Kidney capillary endothelial cell (primary cell): ENCODE measurements around the gene TBC1D1.

Experiments used
- DNase-seq: peaks from one replicate; pipeline ENCODE4 v3.0.0-alpha.2; 2018; ENCODE audit warnings: low spot score

Gene TBC1D1

DNA sequence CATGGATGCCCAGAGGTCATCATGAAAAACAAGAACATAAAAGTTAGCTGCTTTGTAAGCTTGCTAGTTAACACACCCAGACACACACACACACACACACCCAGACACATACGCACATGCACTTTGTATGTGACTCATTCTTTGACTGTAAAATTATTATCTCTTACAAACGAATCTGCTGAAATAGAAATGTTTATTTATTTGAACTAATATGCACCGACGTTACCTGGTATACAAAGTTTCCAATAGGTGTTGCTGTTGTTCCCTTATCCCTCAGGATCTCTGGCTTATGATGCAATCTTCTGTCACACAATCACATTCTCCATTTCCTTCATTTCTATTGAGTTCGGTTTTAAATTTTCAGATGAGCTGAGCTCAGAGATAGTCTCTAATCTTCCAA is 278.6 kb downstream of the TBC1D1 start:
- DNase-seq, result no peak

- no peak for DNase-seq
These were observed 279.7 kb downstream of the TBC1D1 start for GRCh38 chr4:38170338-38171169.

DNA sequence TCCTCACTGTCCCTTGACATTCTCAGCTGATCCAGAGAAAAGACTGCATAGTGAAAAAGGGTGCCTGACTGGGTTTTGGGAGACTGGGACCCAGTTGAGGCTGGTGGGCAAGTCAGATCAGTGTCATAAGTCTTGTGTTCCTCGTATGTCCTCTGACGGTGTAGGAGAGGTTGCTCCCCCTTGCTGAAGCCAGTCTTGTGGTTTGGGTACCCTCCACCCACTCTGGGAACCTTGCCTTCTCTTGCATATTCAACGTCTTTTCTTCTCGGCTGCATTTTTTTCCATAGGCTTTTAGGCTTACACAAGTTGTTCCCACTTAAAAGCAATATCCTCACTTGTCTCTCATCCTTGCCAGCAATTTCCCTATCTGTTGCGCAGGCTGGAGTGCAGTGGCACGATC is 281.2 kb downstream of the TBC1D1 start:
- no peak for DNase-seq

DNA sequence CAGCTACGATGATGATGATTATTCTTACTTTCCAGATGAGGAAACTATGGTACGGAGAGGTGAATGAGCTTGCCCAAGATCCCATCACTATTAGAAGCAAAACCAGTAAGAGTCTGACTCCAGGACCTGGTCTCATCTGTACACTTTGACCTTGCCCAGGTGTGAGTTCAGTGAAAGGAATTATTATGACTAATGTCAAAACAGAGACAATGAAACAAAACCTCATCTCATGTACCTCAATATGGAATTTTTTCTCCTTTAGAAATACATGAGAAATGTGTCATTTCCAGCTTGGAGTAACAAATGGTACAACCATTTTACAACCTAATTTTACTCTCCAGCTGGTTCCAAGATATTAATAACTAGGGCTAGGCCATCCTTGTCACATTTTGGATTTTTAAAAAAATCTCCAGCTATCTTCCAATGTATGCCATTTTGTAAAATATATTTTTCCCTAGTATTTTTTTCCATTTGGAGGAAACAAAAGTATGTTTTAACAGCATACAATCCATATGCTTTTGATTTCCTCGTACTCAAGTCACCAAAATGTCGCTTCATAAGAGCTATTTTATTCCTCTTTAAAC is 283.1 kb downstream of the TBC1D1 start:
- DNase-seq, result peak; percentile 67

GRCh38 chr4:38174801-38175200 is 283.9 kb downstream of the TBC1D1 start:
- peak; percentile 68 for DNase-seq

- DNase-seq, result no peak
These were observed 285.3 kb downstream of the TBC1D1 start for GRCh38 chr4:38176165-38176564.

- DNase-seq, result no peak
These were observed 286.2 kb downstream of the TBC1D1 start for GRCh38 chr4:38177035-38177546.

GRCh38 chr4:38177641-38178391 is 286.9 kb downstream of the TBC1D1 start:
- DNase-seq, result no peak

- no peak for DNase-seq
These were observed 287.6 kb downstream of the TBC1D1 start for GRCh38 chr4:38178392-38178995.

GRCh38 chr4:38179690-38180377 is 288.9 kb downstream of the TBC1D1 start:
- DNase-seq, result peak; percentile 71

DNA sequence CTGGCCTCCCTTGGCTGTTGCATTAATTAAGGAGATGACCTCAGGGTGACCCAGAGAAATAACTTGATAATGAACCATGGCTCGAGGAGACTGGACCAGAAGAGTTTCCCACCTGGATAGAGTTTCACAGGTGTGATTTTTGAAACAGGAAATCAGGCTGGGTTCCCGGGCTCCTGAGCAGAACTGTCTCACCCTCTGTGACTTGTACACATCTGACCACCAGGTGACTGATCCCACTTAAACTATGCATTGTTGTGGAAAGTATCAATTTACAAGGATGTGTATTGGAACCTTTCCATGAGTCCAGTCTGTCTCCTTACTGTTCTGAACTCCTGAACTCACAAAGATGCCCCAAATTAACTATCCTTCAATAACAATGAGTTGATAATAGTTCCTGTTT is 289.6 kb downstream of the TBC1D1 start:
- DNase-seq, result no peak

- no peak for DNase-seq
These were observed 290.4 kb downstream of the TBC1D1 start for GRCh38 chr4:38181286-38181685.

- DNase-seq, result no peak
These were observed 291.6 kb downstream of the TBC1D1 start for GRCh38 chr4:38182334-38182998.

DNA sequence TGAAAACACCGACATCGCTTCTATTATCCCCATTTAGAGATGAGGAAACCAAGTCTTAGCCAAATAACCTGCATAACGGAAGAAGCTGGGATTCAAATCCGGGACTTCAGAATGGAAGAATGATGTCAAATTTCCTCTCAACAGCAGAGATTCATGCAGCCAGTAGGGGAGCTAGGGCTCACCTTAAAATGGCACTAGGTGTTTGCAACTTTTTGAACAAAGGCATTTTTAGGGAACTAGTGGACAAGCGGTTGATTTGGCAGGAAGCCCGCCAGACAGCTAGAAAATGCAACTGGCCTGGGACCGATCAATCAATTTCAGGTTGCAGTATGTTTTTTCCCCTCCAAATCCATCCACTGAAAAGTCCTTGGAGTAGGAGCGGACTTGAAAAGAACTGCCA is 293.5 kb downstream of the TBC1D1 start:
- no peak for DNase-seq

DNA sequence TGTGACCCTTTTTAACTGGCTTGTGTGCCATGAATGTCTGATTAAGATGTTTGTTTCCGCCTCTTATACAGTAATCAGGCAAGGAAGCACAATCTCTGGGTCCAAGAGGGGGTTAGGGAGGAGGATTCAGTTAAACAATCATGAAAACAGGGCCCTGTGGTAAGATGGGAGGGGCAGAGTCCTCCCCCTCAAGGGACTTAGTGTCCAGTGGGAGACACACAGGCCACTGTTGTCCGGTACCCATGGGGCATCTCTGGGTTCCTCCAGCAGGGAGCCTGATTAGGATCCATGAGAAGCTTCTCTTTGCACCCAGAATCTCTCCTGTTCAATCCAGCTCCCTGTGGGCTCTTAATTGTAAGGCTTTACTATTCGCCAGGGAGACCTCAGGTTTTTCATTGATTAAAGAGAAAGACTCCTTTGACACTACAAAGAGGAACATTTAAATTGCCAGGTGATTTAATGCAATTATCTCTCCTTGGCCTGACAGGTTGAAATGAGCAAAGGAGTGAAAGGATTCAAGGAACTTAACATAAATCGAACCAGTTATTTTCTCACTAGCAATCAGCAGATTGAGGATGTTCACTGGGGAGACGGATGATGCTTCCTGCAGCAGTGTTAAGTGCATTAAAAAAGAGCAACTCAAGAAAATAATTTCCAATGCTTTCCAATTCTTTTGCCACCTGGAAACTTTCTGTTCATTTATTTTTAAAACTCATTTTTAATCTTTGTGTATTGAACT is 294.7 kb downstream of the TBC1D1 start:
- DNase-seq, result no peak

DNA sequence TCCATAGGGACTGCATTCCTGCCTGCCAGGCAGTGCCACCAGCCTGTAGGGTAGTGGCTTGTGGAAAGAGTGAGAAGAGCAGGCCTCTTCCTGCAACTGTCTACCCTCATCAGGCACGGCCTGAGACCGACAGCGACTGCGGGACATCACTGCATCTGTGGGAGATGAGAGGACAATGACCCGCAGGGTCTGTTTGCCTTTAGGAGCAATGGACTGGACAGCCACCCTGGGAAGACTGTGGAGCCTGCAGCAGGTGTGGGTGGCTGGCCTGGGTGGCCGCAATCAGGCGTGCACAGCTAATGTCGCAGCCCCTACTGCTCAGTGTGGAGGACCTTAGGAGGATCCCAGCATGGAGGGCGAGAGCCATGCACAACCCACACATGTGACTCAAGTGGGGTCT is 297.3 kb downstream of the TBC1D1 start:
- no peak for DNase-seq

GRCh38 chr4:38188631-38189101 is 297.8 kb downstream of the TBC1D1 start:
- DNase-seq, result no peak
